K562 (cell line): Measurements from ENCODE around the gene TMEM207. TPM values are rescaled to one million over a fixed set of nuclear protein-coding genes. Genes with fewer than 3 reads are reported as not detected.

Experiments
- ATAC-seq: fragments of 200-7000 bp; cut with Tn5 transposase; 3 replicates; pipeline ENCODE4 v1.9.1; 2020; ENCODE audit warnings: moderate library complexity
- BruUV-seq: library from RNA; stranded (reverse); fragments of 400-500 nt; replicated peaks from 2 replicates; lab custom pipeline; 2021; lab: Mats Ljungman, UMichigan
- CTCF ChIA-PET: fragments of 300-600 bp; formaldehyde crosslinking; extraction: SDS; loops from one replicate; lab custom pipeline; 2021; ENCODE audit warnings: low intra/inter-chr PET ratio; lab: Yijun Ruan, JAX
- POLR2A ChIA-PET: fragments of 300-600, 350-650 bp; sonication (Branson Sonifier 250); formaldehyde crosslinking; extraction: SDS; loops from one replicate; lab custom pipeline; 2021; ENCODE audit warnings: antibody characterized with exemption, inconsistent platforms; lab: Yijun Ruan, JAX
- DNase-seq, 4 experiments: peaks; one replicate each; pipeline versions ENCODE4 v3.0.0 to v3.0.0-alpha.2; 2011 to 2018; ENCODE audit warnings: low spot score in 3 of 4, mixed read lengths in 3 of 4; ENCODE audit errors: extremely low read depth in 1 of 4
- FAIRE-seq: peaks from 2 replicates; lab custom pipeline; 2011; peaks lifted over from hg19 to GRCh38; lab: Jason Lieb, UNC
- H2AFZ ChIP-seq: 2 replicates; pipeline ENCODE4 v1.6.0; 2011; ENCODE audit warnings: low read depth, low read length, control low read depth, inconsistent platforms
- H3K27ac ChIP-seq: fragments of 200-600 bp; 3 replicates; pipeline ENCODE4 v1.8.0; 2011; ENCODE audit warnings: low read depth, mild to moderate bottlenecking, control low read depth, inconsistent platforms, low read length, moderate library complexity, mixed read lengths; ENCODE audit errors: extremely low read depth
- H3K27me3 ChIP-seq, 2 experiments: fragments of 300-600 bp in 1 of 2; 2 replicates in 1 of 2; 3 replicates in 1 of 2; pipeline versions ENCODE4 v1.6.0 to v1.8.0; 2011; ENCODE audit warnings: inconsistent platforms in 2 of 2, low read length in 2 of 2, mild to moderate bottlenecking in 1 of 2, mixed read lengths in 1 of 2, moderate library complexity in 1 of 2; ENCODE audit not compliant: control insufficient read depth in 2 of 2, insufficient read depth in 2 of 2
- H3K36me3 ChIP-seq: fragments of 300-600 bp; 3 replicates; pipeline ENCODE4 v1.8.0; 2011; ENCODE audit warnings: mild to moderate bottlenecking, low read length, inconsistent platforms; ENCODE audit not compliant: control insufficient read depth, insufficient read depth
- H3K4me1 ChIP-seq, 2 experiments: fragments of 200-600 bp in 1 of 2; replicated peaks in 1 of 2; 2 replicates in 1 of 2; 3 replicates in 1 of 2; pipeline versions ENCODE4 v1.5.1 to v1.8.0; 2011; ENCODE audit warnings: inconsistent platforms in 2 of 2, low read length in 2 of 2, mild to moderate bottlenecking in 1 of 2, mixed read lengths in 1 of 2, moderate library complexity in 1 of 2; ENCODE audit not compliant: control insufficient read depth in 2 of 2, insufficient read depth in 2 of 2
- H3K4me2 ChIP-seq: 2 replicates; pipeline ENCODE4 v1.6.1; 2011; ENCODE audit warnings: low read length, control low read depth, inconsistent platforms, mixed read lengths; ENCODE audit not compliant: insufficient read depth
- H3K4me3 ChIP-seq: fragments of 200-600 bp; sonication (generic), shearing (Covaris generic); 2 replicates; pipeline ENCODE4 v1.5.1; 2016; ENCODE audit warnings: control low read depth, inconsistent platforms
- H3K79me2 ChIP-seq: fragments of 200-600 bp; 3 replicates; pipeline ENCODE4 v1.8.0; 2011; ENCODE audit warnings: low read length, inconsistent platforms; ENCODE audit not compliant: control insufficient read depth, insufficient read depth
- H3K9ac ChIP-seq, 2 experiments: 2 replicates each; pipeline versions ENCODE4 v1.6.0 to v1.6.1; 2011; ENCODE audit warnings: low read depth in 2 of 2, low read length in 2 of 2, control low read depth in 1 of 2, inconsistent platforms in 1 of 2, mild to moderate bottlenecking in 1 of 2, mixed read lengths in 1 of 2; ENCODE audit not compliant: insufficient read depth in 1 of 2
- H3K9me1 ChIP-seq: one replicate; pipeline ENCODE4 v1.6.0; 2011; ENCODE audit warnings: inconsistent platforms, mild to moderate bottlenecking, low read length, moderate library complexity; ENCODE audit not compliant: control insufficient read depth, insufficient read depth
- H3K9me3 ChIP-seq: replicated peaks from 2 replicates; pipeline ENCODE4 v1.5.1; 2011; ENCODE audit warnings: low read depth, low read length, inconsistent platforms; ENCODE audit not compliant: control insufficient read depth, insufficient read depth
- H4K20me1 ChIP-seq: replicated peaks from 2 replicates; pipeline ENCODE4 v1.6.1; 2011; ENCODE audit warnings: low read length, inconsistent platforms, mixed read lengths; ENCODE audit not compliant: control insufficient read depth, insufficient read depth
- BRCA1 ChIP-seq, 2 experiments: fragments of 450-650 bp in 1 of 2; sonication (generic) in 1 of 2; formaldehyde crosslinking in 1 of 2; IDR thresholded peaks; 2 replicates each; pipeline versions ENCODE4 v1.5.0 to v1.6.1; 2017 to 2020; ENCODE audit warnings: mild to moderate bottlenecking in 1 of 2, missing genetic modification reagents in 1 of 2
- CCAR2 ChIP-seq: fragments of 200-400 bp; formaldehyde crosslinking; IDR thresholded peaks from 2 replicates; pipeline ENCODE4 v1.6.1; 2017; ENCODE audit warnings: mild to moderate bottlenecking, low read depth, low read length
- FOXJ2 ChIP-seq: fragments of 200-800 bp; sonication (Bioruptor generic); IDR thresholded peaks from 2 replicates; pipeline ENCODE4 v1.6.1; 2016; ENCODE audit warnings: missing genetic modification characterization, missing compliant biosample characterization
- FOXK2 ChIP-seq, 2 experiments: fragments of 450-650 bp; IDR thresholded peaks in 1 of 2; conservative IDR thresholded peaks in 1 of 2; 2 replicates each; pipeline ENCODE4 v1.6.1; 2016; ENCODE audit warnings: low read depth in 2 of 2, mild to moderate bottlenecking in 1 of 2
- IRF1 ChIP-seq: sonication (generic); formaldehyde crosslinking; IDR thresholded peaks from 2 replicates; pipeline ENCODE4 v1.8.0; 2022; ENCODE audit warnings: missing genetic modification reagents, mild to moderate bottlenecking, borderline replicate concordance
- KDM2B ChIP-seq: fragments of 250-450 bp; sonication (Bioruptor Pico); IDR thresholded peaks from 2 replicates; pipeline ENCODE4 v1.8.0; 2021; ENCODE audit warnings: mild to moderate bottlenecking, moderate library complexity
- MCM7 ChIP-seq, 2 experiments: fragments of 450-650 bp; IDR thresholded peaks; 2 replicates each; pipeline ENCODE4 v1.6.1; 2016 to 2018
- ZNF311 ChIP-seq: fragments of 250-450 bp; sonication (Bioruptor Pico); IDR thresholded peaks from 2 replicates; pipeline ENCODE4 v1.4.0; 2020; ENCODE audit warnings: mild to moderate bottlenecking, moderate library complexity
- WGBS: fragments of 100-300 bp; shearing (Covaris generic); methylation state at CpG from one replicate; pipeline ENCODE4 v1.1.6; 2016; ENCODE audit warnings: low coverage, mixed read lengths; ENCODE audit not compliant: insufficient coverage; ENCODE audit errors: missing lambda C conversion rate; 5-methylcytosine and 5-hydroxymethylcytosine counted together
- in situ Hi-C: fragments of 300-500 bp; cut with MboI; formaldehyde crosslinking; loops from 4 replicates; pipeline ENCODE4 v1.15.0; 2018; ENCODE audit warnings: inconsistent platforms, mixed read lengths
- intact Hi-C: fragments of 100-400 bp; cut with micrococcal nuclease; formaldehyde crosslinking; loops from 2 replicates; pipeline ENCODE4 v1.14.2; 2022
- polyA plus RNA-seq, 8 experiments: library from polyadenylated mRNA; depleted of rRNA in 4 of 8; stranded (reverse) in 5 of 8; unstranded in 3 of 8; fragments of >200 nt; fragmentation: Nextera tagmentation in 2 of 8; fragmentation: Illumina TruSeq in 1 of 8; extraction: Ambion mirVana in 2 of 8; extraction: Trizol in 1 of 8; gene quantifications; 2 replicates each; pipeline versions ENCODE4 v1.2.1 to v1.2.3, GENCODE V29; 2011 to 2014; ENCODE audit warnings: inconsistent platforms in 1 of 8, missing spikeins in 1 of 8
- total RNA-seq, 7 experiments: library from RNA; depleted of rRNA in 6 of 7; stranded (reverse); fragments of >200 nt in 6 of 7; fragmentation: Illumina TruSeq in 2 of 7; extraction: Trizol in 2 of 7; gene quantifications; 2 replicates each; pipeline versions ENCODE4 v1.2.1 to v1.2.3, GENCODE V29; 2011 to 2021; ENCODE audit warnings: low replicate concordance in 1 of 7
- TF ChIP-seq, protein P1 (sequence below): IDR thresholded peaks from 2 replicates; pipeline ENCODE4 v1.6.1; 2012; ENCODE audit warnings: low read depth, low read length, improper control_type of control experiment, borderline replicate concordance
- TF ChIP-seq, protein P2 (sequence below), 2 experiments: fragments of 450-650 bp; IDR thresholded peaks; 2 replicates each; pipeline ENCODE4 v1.6.1; 2016; ENCODE audit warnings: mild to moderate bottlenecking in 2 of 2, borderline replicate concordance in 1 of 2, low read depth in 1 of 2, moderate library complexity in 1 of 2
- TF ChIP-seq, protein P3 (sequence below): fragments of 250-450 bp; sonication (Bioruptor Pico); IDR thresholded peaks from 2 replicates; pipeline ENCODE4 v1.8.0; 2021; ENCODE audit warnings: borderline replicate concordance, mild to moderate bottlenecking, moderate library complexity; ENCODE audit not compliant: poor library complexity, severe bottlenecking

Gene TMEM207
- total and polyA plus RNA-seq, 9 of the 15 experiments (the other 6 are each of a cell fraction or from before 2014, with no cell fraction given): 0.04 to 0.10 (median 0.04) TPM; not detected in 4

DNA sequence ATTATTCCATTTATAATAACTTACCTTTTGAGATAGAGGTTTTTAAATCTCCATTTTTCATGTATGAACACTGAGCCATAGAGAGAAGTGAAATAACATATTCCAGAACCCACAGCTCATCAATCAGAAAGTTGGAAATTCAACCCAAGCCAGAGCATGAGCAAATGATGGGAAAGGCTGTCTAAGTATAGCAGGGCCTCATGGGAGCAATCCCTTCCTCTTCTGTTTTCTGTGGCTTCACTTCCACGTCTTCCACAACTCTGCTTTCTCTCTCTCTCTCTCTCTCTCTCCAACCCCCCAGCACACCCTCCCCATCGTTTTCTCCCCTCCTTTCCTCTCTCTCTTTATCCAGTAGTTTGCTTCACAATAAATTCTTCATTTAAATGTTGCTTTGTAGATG, 49.4 kb upstream of the TMEM207 start:
- H3K9ac ChIP-seq: no peak overlapping the region
- H3K36me3 ChIP-seq: no peaks in the 10 kb centered on the region
- 0 out of 2 replicates have a peak, but pooled peaks cover 2% of the 10 kb centered on the region for H3K9me3 ChIP-seq
- no peaks in the 10 kb centered on the region for H3K79me2 ChIP-seq
- H3K27me3 ChIP-seq: no peaks in the 10 kb centered on the region
- in situ Hi-C loops (no loop called here), intact Hi-C loops (no loop called here)
- no peak for FAIRE-seq
- no peak for DNase-seq
- no peaks in the 10 kb centered on the region for H3K4me1 ChIP-seq
- BruUV-seq: no TSS peak
- H3K4me2 ChIP-seq: no peak overlapping the region
- no peak for ATAC-seq
- ChIA-PET POLR2A (no interaction called here), CTCF (no interaction called here)
- no peak overlapping the region for H3K4me3 ChIP-seq
- H3K27ac ChIP-seq: no peak overlapping the region
- 0% methylated on average over 1 of the region's 2 CpGs for WGBS
- H3K9me1 ChIP-seq: no peaks in the 10 kb centered on the region
- no peak overlapping the region for H2AFZ ChIP-seq
- H4K20me1 ChIP-seq: no peaks in the 10 kb centered on the region
- TF ChIP-seq, protein P1, sequence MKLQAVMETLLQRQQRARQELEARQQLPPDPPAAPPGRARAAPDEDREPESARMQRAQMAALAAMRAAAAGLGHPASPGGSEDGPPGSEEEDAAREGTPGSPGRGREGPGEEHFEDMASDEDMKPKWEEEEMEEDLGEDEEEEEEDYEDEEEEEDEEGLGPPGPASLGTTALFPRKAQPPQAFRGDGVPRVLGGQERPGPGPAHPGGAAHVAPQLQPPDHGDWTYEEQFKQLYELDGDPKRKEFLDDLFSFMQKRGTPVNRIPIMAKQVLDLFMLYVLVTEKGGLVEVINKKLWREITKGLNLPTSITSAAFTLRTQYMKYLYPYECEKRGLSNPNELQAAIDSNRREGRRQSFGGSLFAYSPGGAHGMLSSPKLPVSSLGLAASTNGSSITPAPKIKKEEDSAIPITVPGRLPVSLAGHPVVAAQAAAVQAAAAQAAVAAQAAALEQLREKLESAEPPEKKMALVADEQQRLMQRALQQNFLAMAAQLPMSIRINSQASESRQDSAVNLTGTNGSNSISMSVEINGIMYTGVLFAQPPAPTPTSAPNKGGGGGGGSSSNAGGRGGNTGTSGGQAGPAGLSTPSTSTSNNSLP: no peak
- TF ChIP-seq KDM2B (CRISPR knock-in tag) (no peak), ZNF311 (CRISPR knock-in tag) (no peak), FOXK2 (conservative IDR thresholded peaks at IDR 0.05 in 1 of 2, IDR thresholded peaks at IDR 0.05 in 1 of 2; ENCODE audit: low read depth in 2 of 2) (no peak), FOXJ2 (tag) (no peak), IRF1 (CRISPR knock-in tag) (no peak), BRCA1 (IDR thresholded peaks at IDR 0.05) (no peak), BRCA1 (CRISPR knock-in tag; IDR thresholded peaks at IDR 0.05) (no peak), MCM7 (IDR thresholded peaks at IDR 0.05) (no peak), CCAR2 (no peak)
- TF ChIP-seq, protein P2, sequence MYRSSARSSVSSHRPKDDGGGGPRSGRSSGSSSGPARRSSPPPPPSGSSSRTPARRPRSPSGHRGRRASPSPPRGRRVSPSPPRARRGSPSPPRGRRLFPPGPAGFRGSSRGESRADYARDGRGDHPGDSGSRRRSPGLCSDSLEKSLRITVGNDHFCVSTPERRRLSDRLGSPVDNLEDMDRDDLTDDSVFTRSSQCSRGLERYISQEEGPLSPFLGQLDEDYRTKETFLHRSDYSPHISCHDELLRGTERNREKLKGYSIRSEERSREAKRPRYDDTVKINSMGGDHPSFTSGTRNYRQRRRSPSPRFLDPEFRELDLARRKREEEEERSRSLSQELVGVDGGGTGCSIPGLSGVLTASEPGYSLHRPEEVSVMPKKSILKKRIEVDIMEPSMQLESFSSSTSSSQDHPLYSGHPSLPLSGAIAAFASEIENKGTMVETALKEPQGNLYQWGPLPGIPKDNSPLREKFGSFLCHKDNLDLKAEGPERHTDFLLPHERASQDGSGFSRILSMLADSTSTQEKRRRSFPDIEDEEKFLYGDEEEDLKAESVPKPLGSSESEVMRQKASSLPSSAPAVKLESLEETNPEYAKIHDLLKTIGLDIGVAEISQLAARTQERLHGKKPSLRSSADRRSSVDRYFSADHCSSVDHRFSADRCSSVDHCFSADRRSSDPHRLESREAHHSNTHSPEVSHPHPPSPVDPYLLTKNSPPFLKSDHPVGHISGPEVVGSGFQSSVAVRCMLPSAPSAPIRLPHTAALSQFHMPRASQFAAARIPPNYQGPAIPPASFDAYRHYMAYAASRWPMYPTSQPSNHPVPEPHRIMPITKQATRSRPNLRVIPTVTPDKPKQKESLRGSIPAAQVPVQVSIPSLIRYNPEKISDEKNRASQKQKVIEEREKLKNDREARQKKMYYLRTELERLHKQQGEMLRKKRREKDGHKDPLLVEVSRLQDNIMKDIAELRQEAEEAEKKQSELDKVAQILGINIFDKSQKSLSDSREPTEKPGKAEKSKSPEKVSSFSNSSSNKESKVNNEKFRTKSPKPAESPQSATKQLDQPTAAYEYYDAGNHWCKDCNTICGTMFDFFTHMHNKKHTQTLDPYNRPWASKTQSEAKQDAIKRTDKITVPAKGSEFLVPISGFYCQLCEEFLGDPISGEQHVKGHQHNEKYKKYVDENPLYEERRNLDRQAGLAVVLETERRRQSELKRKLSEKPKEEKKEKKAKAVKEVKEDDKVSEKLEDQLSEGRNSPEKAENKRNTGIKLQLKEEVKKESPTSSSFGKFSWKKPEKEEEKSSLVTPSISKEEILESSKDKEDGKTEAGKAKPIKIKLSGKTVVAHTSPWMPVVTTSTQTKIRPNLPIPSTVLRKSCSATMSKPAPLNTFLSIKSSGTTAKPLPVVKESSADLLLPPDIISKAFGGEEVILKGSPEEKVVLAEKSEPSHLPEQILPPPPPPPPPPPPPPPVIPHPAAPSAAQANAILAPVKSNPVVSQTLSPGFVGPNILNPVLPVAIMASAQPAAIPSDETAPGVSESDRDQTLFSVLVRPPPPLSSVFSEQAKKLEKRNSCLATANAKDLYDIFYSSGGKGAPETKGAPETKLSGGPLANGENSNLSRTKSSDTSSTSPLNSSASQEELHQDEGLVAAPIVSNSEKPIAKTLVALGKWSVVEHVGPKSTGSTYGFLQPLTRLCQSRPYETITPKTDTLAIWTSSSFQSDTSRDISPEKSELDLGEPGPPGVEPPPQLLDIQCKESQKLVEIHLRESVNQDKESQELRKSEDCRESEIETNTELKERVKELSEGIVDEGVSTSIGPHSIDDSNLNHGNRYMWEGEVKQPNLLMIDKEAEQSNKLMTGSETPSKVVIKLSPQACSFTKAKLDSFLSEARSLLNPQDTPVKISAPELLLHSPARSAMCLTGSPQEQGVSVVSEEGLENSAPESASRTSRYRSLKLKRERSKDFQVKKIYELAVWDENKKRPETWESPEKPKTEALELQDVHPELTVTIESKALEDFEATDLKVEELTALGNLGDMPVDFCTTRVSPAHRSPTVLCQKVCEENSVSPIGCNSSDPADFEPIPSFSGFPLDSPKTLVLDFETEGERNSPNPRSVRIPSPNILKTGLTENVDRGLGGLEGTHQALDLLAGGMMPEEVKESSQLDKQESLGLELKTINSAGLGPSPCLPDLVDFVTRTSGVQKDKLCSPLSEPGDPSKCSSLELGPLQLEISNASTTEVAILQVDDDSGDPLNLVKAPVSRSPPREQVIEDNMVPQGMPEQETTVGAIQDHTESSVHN (IDR thresholded peaks at IDR 0.05; ENCODE audit: borderline replicate concordance in 1 of 2, low read depth in 1 of 2): no peak
- TF ChIP-seq, protein P3, sequence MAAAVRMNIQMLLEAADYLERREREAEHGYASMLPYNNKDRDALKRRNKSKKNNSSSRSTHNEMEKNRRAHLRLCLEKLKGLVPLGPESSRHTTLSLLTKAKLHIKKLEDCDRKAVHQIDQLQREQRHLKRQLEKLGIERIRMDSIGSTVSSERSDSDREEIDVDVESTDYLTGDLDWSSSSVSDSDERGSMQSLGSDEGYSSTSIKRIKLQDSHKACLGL (CRISPR knock-in tag): no peak
